Stimulated activated naive CD4-positive, alpha-beta T cell treated with Interleukin-2 at 50 U/mL for 16 hours (primary cell): ENCODE results near the gene COX17.

Source experiments
- DNase-seq: peaks from one replicate; lab custom pipeline; 2025; lab: John Stamatoyannopoulos, UW

Gene COX17

GRCh38 chr3:119620899-119621298 is 56.3 kb downstream of the COX17 start:
- no peak for DNase-seq
